HEK293 (cell line): Measurements from ENCODE around the gene ARSB.

Experiments used
- CTCF ChIA-PET: fragments of 350-600 bp; formaldehyde crosslinking; extraction: SDS; loops from one replicate; lab custom pipeline; 2021; ENCODE audit warnings: antibody characterized with exemption; lab: Yijun Ruan, JAX
- POLR2A ChIA-PET: fragments of 300-600 bp; formaldehyde crosslinking; extraction: SDS; loops from one replicate; lab custom pipeline; 2020; ENCODE audit warnings: antibody characterized with exemption, inconsistent platforms; lab: Yijun Ruan, JAX
- H3K27ac ChIP-seq: fragments of 200-500 bp; sonication (Bioruptor generic); 2 replicates; pipeline ENCODE4 v1.5.1; 2014; ENCODE audit warnings: low read depth, low read length, control low read depth, inconsistent platforms; ENCODE audit errors: extremely low read depth
- H3K36me3 ChIP-seq, 2 experiments: fragments of 200-500 bp in 1 of 2; sonication (Bioruptor generic) in 1 of 2; 1 replicate in 1 of 2; 2 replicates in 1 of 2; pipeline ENCODE4 v1.5.1; 2014 to 2017; ENCODE audit warnings: inconsistent platforms in 2 of 2, low read length in 2 of 2; ENCODE audit not compliant: control insufficient read depth in 2 of 2, insufficient read depth in 1 of 2
- H3K4me1 ChIP-seq: fragments of 200-500 bp; sonication (Bioruptor generic); 2 replicates; pipeline ENCODE4 v1.5.1; 2014; ENCODE audit warnings: mild to moderate bottlenecking, low read length, inconsistent platforms; ENCODE audit not compliant: control insufficient read depth, insufficient read depth
- H3K4me3 ChIP-seq: 2 replicates; pipeline ENCODE4 v1.5.1; 2011; ENCODE audit warnings: low read depth, mild to moderate bottlenecking, control low read depth, low read length, moderate library complexity
- H3K9me3 ChIP-seq: fragments of 200-500 bp; sonication (Bioruptor generic); 2 replicates; pipeline ENCODE4 v1.5.1; 2014; ENCODE audit warnings: low read depth, low read length, inconsistent platforms; ENCODE audit not compliant: control insufficient read depth, insufficient read depth
- HOXA7 ChIP-seq: sonication (generic); formaldehyde crosslinking; IDR thresholded peaks from 2 replicates; pipeline ENCODE4 v1.8.1; 2022; ENCODE audit warnings: missing genetic modification reagents, borderline replicate concordance
- SP2 ChIP-seq: fragments of 450-650 bp; formaldehyde crosslinking; IDR thresholded peaks from 2 replicates; pipeline ENCODE4 v1.5.1; 2016; ENCODE audit warnings: missing biosample characterization, missing genetic modification characterization
- ZBTB8A ChIP-seq: fragments of 450-650 bp; formaldehyde crosslinking; IDR thresholded peaks from 2 replicates; pipeline ENCODE4 v1.5.1; 2016; ENCODE audit warnings: missing biosample characterization, missing genetic modification characterization
- ZFP41 ChIP-seq: fragments of 450-650 bp; formaldehyde crosslinking; IDR thresholded peaks from 2 replicates; pipeline ENCODE4 v1.5.1; 2016; ENCODE audit warnings: missing biosample characterization, missing genetic modification characterization, borderline replicate concordance
- ZNF133 ChIP-seq: fragments of 450-650 bp; formaldehyde crosslinking; IDR thresholded peaks from 2 replicates; pipeline ENCODE4 v1.5.1; 2016; ENCODE audit warnings: missing biosample characterization, missing genetic modification characterization
- ZNF146 ChIP-seq: fragments of 450-650 bp; formaldehyde crosslinking; IDR thresholded peaks from 2 replicates; pipeline ENCODE4 v1.5.1; 2016; ENCODE audit warnings: missing biosample characterization, missing genetic modification characterization
- ZNF221 ChIP-seq: fragments of 450-650 bp; formaldehyde crosslinking; IDR thresholded peaks from 2 replicates; pipeline ENCODE4 v1.5.1; 2017; ENCODE audit warnings: missing biosample characterization, missing genetic modification characterization, borderline replicate concordance
- ZNF274 ChIP-seq, 2 experiments: fragments of 200-500 bp in 1 of 2; fragments of 450-650 bp in 1 of 2; sonication (Bioruptor generic) in 1 of 2; formaldehyde crosslinking in 1 of 2; IDR thresholded peaks; 2 replicates each; pipeline versions ENCODE4 v1.5.1 to v1.6.1; 2014 to 2016; ENCODE audit warnings: borderline replicate concordance in 1 of 2, inconsistent platforms in 1 of 2, low read length in 1 of 2, missing biosample characterization in 1 of 2, missing genetic modification characterization in 1 of 2
- ZNF473 ChIP-seq: fragments of 450-650 bp; formaldehyde crosslinking; IDR thresholded peaks from 2 replicates; pipeline ENCODE4 v1.5.1; 2017; ENCODE audit warnings: missing biosample characterization, missing genetic modification characterization
- ZNF629 ChIP-seq: fragments of 450-650 bp; formaldehyde crosslinking; IDR thresholded peaks from 2 replicates; pipeline ENCODE4 v1.5.1; 2017; ENCODE audit warnings: missing biosample characterization, missing genetic modification characterization
- TF ChIP-seq, protein P1 (sequence below): fragments of 450-650 bp; formaldehyde crosslinking; IDR thresholded peaks from 2 replicates; pipeline ENCODE4 v1.5.1; 2016; ENCODE audit warnings: missing biosample characterization, missing genetic modification characterization, low read depth
- TF ChIP-seq, protein P2 (sequence below): fragments of 450-650 bp; formaldehyde crosslinking; IDR thresholded peaks from 2 replicates; pipeline ENCODE4 v1.5.1; 2017; ENCODE audit warnings: missing biosample characterization, mild to moderate bottlenecking, missing genetic modification characterization, moderate library complexity
- TF ChIP-seq, protein P3 (sequence below): fragments of 450-650 bp; formaldehyde crosslinking; IDR thresholded peaks from 2 replicates; pipeline ENCODE4 v1.5.1; 2016; ENCODE audit warnings: missing biosample characterization, missing genetic modification characterization
- TF ChIP-seq, protein P4 (sequence below): fragments of 450-650 bp; formaldehyde crosslinking; IDR thresholded peaks from 2 replicates; pipeline ENCODE4 v1.5.1; 2017; ENCODE audit warnings: missing biosample characterization, missing genetic modification characterization
- TF ChIP-seq, protein P5 (sequence below): fragments of 450-650 bp; formaldehyde crosslinking; IDR thresholded peaks from 2 replicates; pipeline ENCODE4 v1.5.1; 2016; ENCODE audit warnings: missing biosample characterization, missing genetic modification characterization, borderline replicate concordance
- TF ChIP-seq, protein P6 (sequence below): fragments of 450-650 bp; formaldehyde crosslinking; IDR thresholded peaks from 2 replicates; pipeline ENCODE4 v1.5.1; 2017; ENCODE audit warnings: missing biosample characterization, missing genetic modification characterization

ARSB gene

DNA sequence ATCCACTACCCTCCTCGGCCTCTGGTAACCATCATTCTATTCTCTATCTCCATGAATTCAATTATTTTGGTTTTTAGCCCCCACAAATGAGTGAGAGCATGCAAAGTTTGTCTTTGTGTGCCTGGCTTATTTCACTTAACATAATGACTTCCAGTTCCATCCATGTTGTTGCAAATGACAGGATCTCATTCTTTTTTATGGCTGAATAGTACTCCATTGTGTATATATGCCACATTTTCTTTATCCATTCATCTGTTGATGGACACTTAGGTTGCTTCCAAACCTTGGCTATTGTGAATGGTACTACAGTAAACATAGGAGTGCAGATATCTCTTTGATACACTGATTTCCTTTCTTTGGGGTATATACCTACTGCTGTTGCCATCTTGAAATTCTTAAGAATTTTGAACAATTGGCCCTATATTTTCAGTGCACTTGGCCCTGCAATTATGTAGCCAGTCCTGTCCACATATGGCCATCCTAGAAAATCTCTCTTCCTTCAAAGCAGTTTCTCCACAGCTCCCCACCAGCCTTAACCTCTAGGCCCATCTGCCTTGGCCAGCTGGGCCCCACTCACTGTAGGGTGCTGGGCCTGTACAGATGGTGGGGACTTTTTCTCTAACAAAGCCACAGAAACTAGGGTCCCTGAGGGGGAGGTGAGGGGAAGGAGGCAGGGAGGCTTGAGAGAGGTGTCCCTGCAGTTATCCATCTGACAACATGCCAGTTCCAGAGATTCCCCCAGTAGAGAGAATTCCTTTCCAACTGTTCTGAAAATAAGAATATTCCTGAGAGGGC is 254.6 kb downstream of the ARSB start (continued):
- TF ChIP-seq, protein P1, sequence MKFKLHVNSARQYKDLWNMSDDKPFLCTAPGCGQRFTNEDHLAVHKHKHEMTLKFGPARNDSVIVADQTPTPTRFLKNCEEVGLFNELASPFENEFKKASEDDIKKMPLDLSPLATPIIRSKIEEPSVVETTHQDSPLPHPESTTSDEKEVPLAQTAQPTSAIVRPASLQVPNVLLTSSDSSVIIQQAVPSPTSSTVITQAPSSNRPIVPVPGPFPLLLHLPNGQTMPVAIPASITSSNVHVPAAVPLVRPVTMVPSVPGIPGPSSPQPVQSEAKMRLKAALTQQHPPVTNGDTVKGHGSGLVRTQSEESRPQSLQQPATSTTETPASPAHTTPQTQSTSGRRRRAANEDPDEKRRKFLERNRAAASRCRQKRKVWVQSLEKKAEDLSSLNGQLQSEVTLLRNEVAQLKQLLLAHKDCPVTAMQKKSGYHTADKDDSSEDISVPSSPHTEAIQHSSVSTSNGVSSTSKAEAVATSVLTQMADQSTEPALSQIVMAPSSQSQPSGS (tag by site-specific recombination): no peak
- no peak for TF ChIP-seq ZNF274 (IDR thresholded peaks at IDR 0.05; ENCODE audit: low read length)
- TF ChIP-seq ZNF274 (tag by site-specific recombination; IDR thresholded peaks at IDR 0.05; ENCODE audit: borderline replicate concordance): no peak
- TF ChIP-seq, protein P2, sequence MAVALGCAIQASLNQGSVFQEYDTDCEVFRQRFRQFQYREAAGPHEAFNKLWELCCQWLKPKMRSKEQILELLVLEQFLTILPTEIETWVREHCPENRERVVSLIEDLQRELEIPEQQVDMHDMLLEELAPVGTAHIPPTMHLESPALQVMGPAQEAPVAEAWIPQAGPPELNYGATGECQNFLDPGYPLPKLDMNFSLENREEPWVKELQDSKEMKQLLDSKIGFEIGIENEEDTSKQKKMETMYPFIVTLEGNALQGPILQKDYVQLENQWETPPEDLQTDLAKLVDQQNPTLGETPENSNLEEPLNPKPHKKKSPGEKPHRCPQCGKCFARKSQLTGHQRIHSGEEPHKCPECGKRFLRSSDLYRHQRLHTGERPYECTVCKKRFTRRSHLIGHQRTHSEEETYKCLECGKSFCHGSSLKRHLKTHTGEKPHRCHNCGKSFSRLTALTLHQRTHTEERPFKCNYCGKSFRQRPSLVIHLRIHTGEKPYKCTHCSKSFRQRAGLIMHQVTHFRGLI (tag by site-specific recombination): no peak
- TF ChIP-seq, protein P3, sequence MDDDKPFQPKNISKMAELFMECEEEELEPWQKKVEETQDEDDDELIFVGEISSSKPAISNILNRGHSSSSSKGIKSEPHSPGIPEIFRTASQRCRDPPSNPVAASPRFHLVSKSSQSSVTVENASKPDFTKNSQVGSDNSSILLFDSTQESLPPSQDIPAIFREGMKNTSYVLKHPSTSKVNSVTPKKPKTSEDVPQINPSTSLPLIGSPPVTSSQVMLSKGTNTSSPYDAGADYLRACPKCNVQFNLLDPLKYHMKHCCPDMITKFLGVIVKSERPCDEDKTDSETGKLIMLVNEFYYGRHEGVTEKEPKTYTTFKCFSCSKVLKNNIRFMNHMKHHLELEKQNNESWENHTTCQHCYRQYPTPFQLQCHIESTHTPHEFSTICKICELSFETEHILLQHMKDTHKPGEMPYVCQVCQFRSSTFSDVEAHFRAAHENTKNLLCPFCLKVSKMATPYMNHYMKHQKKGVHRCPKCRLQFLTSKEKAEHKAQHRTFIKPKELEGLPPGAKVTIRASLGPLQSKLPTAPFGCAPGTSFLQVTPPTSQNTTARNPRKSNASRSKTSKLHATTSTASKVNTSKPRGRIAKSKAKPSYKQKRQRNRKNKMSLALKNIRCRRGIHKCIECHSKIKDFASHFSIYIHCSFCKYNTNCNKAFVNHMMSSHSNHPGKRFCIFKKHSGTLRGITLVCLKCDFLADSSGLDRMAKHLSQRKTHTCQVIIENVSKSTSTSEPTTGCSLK (tag by site-specific recombination): no peak
- TF ChIP-seq, protein P4, sequence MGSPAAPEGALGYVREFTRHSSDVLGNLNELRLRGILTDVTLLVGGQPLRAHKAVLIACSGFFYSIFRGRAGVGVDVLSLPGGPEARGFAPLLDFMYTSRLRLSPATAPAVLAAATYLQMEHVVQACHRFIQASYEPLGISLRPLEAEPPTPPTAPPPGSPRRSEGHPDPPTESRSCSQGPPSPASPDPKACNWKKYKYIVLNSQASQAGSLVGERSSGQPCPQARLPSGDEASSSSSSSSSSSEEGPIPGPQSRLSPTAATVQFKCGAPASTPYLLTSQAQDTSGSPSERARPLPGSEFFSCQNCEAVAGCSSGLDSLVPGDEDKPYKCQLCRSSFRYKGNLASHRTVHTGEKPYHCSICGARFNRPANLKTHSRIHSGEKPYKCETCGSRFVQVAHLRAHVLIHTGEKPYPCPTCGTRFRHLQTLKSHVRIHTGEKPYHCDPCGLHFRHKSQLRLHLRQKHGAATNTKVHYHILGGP (tag by site-specific recombination): no peak
- no peak for TF ChIP-seq ZBTB8A (tag by site-specific recombination)
- TF ChIP-seq ZFP41 (tag by site-specific recombination): no peak
- no peak for TF ChIP-seq HOXA7
- TF ChIP-seq ZNF146 (tag by site-specific recombination): peak; percentile 83
- no peak for TF ChIP-seq ZNF473 (tag by site-specific recombination)
- TF ChIP-seq, all 188 proteins: peak for 2

DNA sequence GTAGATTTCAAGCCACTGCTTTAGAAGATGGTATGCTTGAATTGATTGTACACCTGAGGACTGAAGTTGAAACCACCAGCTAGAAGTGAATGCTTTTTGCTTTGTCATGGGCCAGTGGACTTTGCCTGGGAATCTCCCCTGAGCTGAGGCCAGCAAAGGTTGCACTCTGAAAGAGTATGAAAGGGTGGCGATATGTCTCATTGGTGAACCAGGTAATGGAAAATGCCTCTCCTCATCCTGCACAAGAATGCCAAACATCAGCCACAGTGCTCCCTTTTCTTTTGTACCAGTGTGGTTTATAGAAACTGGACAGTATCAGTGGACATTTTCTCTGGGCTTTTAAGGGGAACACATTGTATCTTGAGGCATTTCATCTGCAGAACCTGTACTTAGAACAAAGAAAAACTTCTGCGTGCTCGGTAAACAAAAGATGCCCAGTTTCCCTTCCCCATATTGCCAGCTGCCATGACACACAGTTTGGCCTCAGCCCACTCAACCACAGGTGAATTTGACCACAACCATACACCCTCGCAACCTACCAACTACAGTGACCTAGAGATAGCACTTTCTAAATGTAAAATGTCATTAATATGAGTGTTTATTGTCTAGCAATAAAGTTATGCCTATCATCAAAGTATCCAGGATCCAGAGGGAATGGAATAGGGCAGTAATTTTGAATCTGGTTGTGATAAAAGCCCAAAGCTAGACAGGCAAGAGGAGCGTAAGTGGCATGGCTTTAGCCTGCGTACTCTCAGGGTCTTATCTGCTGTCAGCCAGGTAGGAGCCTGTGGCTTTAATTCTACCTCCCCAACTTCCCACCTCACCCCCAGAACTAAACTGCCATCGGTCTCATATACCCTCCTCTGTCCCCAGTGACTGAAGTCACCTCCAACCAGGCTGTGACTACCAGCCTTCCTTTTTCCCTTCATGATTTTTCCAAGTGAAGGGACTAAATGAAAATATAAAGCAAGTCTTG is 257.0 kb downstream of the ARSB start:
- POLR2A ChIA-PET: no interaction called here
- CTCF ChIA-PET: interaction anchor here (1.2 kb wide), 1 partner anchor 191 kb away, joined by 3 read pairs; no protein-coding TSS in a partner anchor
- Histone ChIP-seq H3K9me3 (no peaks in the 10 kb centered on the region), H3K4me1 (no peaks in the 10 kb centered on the region), H3K27ac (no peak overlapping the region), H3K4me3 (no peak overlapping the region), H3K36me3 (no peaks in the 10 kb centered on the region)
- no peak for TF ChIP-seq ZNF221 (tag by site-specific recombination)
- no peak for TF ChIP-seq SP2 (tag by site-specific recombination)
- TF ChIP-seq, protein P1 (tag by site-specific recombination): no peak
- no peak for TF ChIP-seq ZNF629 (tag by site-specific recombination)
- TF ChIP-seq, protein P5, sequence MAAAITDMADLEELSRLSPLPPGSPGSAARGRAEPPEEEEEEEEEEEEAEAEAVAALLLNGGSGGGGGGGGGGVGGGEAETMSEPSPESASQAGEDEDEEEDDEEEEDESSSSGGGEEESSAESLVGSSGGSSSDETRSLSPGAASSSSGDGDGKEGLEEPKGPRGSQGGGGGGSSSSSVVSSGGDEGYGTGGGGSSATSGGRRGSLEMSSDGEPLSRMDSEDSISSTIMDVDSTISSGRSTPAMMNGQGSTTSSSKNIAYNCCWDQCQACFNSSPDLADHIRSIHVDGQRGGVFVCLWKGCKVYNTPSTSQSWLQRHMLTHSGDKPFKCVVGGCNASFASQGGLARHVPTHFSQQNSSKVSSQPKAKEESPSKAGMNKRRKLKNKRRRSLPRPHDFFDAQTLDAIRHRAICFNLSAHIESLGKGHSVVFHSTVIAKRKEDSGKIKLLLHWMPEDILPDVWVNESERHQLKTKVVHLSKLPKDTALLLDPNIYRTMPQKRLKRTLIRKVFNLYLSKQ: no peak
- TF ChIP-seq, protein P6, sequence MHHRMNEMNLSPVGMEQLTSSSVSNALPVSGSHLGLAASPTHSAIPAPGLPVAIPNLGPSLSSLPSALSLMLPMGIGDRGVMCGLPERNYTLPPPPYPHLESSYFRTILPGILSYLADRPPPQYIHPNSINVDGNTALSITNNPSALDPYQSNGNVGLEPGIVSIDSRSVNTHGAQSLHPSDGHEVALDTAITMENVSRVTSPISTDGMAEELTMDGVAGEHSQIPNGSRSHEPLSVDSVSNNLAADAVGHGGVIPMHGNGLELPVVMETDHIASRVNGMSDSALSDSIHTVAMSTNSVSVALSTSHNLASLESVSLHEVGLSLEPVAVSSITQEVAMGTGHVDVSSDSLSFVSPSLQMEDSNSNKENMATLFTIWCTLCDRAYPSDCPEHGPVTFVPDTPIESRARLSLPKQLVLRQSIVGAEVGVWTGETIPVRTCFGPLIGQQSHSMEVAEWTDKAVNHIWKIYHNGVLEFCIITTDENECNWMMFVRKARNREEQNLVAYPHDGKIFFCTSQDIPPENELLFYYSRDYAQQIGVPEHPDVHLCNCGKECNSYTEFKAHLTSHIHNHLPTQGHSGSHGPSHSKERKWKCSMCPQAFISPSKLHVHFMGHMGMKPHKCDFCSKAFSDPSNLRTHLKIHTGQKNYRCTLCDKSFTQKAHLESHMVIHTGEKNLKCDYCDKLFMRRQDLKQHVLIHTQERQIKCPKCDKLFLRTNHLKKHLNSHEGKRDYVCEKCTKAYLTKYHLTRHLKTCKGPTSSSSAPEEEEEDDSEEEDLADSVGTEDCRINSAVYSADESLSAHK (tag by site-specific recombination): no peak
- TF ChIP-seq ZNF133 (tag by site-specific recombination): no peak
